ENCODE data around the gene NOL11.
"Not testable (repeated sequence)": the region's sequence is repeated elsewhere in the genome, so short reads cannot be mapped to it uniquely, and the experiment has no call there.

Gene NOL11

DNA sequence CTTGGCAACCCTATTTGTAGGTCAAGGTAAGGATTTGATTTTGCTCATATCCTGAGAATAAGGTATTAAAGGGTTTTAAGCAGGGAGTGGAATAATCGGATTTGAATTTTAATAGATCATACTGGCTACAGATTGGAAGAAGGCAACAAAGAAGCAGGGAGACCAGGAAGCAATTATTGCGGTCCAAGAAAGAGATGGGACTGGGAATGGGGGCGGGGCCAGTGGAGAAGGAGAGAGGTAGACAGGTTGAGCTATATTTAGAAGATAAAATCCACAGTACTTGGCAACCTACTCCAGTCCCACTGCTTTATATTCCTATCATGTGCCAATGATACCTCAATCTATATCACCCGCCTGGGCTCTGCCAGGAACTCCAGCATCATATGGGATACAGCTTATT is 5.8 kb upstream of the NOL11 start:
- no peak for DNase-seq

DNA sequence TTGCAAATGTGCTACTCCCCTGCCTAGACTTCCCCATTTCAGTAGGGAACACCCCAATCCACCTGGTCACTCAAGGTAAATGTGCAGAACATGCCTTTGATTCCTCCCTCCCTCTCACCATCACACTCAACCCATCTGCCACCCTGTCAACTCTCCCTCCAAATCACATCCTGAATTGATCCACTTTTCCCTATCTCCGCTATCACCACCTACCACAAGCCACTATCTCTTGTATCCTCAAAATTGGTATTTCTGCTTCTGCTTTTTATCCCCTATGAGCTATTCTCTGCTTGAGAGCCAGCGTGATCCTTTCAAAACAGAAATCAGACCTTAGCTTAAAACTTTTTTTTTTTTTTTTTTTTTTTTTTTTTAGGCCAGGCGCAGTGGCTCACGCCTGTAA is 5.4 kb upstream of the NOL11 start:
- no peak for DNase-seq

DNA sequence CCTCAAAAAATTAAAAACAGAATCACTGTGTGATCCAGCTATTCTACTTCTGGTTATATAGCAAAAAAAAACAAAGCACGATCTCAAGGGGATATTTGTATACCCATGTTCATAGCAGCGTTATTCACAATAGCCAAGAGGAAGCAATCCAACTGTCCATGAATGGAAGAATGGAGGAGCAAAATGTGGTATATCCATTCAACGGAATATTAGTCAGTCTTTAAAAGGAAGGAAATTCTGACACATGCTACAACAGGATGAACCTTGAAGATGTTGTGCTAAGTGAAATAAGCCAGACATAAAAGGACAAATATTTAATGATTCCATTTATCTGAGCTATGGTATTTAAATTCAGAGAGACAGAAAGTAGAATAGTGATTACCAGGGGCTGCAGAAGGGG is 4.6 kb upstream of the NOL11 start:
- DNase-seq: no peak

DNA sequence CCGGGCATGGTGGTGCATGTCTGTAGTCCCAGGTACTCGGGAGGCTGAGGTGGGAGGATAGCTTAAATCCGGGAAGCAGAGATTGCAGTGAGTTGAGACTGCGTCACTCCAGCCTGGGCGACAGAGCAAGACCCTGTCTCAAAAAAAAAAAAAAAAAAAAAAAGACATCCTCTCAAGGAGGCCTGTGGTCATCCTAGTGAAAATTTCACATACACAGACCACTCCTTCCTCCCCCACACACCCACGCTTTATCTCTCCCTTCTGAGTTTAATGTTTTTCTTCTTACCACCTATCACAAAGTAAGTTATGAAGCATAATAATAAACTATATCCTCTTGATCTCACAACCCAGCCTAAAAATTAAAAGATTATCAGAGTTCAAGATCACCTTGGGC is 1.3 kb upstream of the NOL11 start:
- DNase-seq: no peak

DNA sequence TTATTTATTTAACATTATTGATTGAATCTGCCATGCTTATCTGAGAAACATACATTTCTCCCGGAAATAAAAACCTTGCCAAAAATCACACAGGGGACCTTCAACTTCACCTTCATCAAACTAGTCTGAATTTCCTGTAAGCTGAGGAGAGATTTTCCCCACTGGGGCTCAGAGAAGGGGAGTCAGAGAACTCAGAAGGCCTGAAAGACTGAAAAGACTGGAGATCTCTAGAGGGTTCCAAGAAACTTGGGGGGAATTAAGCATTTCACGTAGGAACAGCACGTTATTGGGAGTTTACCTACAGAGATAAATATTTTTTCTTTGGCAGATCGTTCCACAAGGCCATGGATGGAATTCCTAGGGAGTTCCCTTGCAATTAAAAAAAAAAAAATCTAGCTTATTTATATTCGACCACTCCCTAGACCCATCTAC is 528 bp upstream of the NOL11 start:
- DNase-seq: no peak

DNA sequence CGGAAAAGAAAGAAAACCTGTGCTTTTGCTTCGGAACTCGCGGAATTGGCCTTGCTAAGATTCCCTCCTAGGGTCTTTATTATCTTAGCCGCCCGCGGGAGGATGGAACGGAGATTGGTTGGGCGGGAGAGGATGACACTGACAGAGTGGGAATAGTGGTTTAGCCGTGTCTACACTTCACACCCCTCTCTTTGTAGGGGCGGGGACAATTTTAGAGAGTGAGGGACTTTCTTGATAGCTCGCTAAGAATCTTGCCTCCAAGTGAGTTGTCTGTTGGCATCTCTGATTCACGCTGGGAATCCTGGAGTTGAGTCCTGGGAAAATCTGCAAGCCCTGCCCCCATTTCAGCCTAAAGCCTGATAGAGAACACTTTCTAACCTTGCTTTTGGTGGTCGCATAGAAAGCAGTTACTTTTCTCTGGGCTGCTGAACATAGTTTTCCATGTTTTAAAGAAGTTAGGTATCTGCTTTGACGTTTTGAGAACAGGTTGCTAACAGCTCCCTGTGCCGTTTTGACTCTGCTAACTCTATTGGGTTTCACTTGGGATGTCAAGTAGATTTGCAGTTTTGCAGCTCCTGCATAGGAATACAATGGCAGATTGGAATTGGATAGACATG is 697 bp downstream of the NOL11 start:
- peak; percentile 54 for DNase-seq

DNA sequence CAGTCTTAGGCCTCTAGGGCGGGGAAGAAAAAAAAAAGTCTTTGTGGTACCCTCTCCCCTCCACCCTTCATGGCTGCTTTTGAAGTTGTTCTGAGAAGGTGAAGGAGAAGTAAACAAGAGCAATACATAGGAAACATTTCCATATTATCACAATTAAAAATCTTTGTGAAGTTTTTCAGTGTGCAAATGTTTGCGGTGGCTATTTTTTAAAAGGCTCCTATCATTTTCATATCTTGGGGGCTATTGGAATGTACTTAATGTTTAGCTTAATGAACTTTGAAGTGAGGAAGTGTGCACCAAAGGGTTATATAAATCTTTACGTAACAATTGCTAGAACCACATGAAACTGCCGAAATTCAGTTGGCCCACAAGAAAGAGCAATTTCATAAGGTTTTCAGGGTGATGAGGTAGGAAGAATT is 7.6 kb downstream of the NOL11 start:
- no peak for DNase-seq

DNA sequence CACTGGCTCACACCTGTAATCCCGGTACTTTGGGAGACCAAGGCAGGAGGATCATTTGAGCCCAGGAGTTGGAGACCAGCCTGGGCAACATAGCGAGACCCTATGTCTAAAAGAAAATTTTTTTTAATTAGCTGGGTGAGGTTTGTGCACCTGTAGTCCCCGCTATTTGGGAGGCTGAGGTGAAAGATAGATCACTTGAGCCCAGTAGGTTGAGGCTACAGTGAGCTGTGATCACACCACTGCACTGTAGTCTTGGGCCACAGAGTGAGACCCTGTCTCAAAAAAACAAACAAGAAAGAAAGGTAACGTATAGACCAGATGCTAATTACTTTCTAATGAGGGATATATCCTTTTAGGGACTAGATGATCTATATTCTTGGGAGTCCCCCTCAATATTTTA is 8.1 kb downstream of the NOL11 start:
- no peak for DNase-seq

DNA sequence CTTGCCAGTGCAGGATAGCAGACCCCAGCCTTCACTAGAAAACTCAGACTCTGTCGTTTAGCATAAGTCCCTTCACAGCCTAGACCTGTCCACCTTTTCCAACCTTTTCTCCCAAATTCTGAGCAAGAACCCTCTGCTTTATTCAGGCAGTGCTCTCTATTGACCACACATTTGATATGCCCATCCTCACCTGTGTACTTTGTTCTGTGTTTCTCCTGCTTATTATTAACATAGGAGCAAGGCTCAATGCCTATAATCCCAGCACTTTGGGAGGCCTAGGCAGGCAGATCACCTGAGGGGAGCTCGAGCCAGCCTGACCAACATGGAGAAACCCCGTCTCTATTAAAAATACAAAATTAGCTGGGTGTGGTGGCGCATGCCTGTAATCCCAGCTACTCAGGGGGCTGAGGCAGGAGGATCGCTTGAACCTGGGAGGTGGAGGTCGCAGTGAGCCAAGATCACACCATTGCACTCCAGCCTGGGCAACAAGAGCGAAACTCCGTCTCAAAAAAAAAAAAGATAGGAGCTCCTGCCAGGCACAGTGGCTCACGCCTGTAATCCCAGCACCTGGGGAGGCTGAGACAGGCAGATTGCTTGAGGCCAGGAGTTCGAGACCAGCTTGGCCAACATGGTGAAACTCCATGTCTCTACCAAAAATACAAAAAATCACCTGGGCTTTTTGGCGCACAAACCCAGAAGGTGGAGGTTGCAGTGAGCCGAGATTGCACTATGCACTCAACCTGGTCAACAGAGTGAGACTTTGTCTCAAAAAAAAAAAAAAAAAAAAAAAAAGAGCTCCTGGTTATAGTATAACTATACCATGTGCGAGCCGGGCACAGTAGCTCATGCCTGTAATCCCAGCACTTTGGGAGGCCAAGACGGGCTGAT is 9.7 kb downstream of the NOL11 start:
- DNase-seq: not testable (repeated sequence)

DNA sequence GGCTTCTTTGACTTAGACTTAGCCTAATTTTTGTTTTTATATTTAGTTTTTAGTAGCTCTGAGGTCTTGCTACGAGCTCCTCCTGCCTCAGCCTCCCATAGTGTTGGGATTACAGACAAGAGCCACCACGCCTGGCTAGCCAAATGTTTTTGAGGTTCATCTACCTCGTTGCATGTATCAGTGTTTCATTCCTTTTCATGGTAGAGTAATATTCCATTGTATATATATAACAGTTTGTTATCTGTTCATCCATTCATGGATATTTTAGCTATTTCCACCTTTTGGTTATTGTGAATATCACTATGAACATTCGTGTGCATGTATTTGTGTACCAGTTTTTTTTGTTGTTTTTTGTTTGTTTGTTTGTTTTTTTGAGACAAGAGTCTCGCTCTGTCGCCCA is 12.2 kb downstream of the NOL11 start:
- no peak for DNase-seq

DNA sequence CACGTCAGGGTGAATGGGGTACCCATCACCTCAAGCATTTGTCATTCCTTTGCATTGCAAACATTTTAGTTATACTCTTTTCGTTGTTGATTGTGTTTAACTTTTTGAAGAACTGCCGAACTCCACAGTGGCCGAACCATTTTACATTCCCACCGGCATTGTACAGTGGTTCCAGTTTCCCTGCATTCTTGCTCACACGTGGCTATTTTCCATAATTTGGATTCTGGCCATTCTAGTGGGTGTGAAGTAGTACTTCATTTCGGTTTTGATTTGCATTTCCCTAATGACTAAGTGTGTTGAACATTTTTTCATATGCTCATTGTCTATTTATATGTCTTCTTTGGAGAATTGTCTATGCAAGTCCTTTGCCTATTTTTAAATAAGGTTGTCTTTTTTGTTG is 13.0 kb downstream of the NOL11 start:
- DNase-seq: no peak

DNA sequence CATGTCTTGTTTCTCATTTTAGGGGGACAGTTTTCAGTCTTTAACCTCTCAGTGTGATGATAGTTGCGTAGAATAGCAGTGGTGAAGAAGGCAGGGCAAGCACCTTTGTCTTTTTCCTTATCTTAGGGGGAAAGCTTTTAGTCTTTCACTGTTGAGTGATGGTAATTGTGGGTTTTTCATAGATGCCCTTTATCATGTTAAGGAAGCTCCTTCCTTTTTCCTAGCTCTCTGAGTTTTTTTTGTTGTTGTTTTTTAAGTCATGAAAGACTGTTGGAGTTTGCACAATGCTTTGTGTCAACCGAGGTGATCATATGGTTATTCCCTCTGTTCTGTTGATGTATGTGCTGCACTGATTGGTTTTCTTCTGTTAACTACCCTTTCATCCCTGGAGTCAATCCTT is 15.7 kb downstream of the NOL11 start:
- no peak for DNase-seq

DNA sequence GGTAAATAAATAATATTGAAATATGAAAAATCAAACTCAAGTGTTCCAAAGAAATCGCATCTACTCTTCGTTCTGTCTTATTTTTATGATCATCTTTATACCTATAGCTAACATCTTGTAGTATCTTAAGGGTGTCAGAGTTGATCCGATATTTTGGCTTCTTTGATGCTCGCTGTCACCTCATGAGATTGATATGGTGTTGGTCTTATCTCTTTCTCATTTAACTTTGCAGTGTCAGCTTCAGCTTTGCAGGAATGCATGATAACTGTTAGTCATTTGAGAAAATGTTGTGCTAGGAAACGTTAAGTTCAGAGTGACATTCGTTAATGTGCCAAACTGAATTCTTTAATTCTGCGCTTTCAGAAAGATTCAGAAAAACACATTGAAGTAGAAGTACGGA is 19.4 kb downstream of the NOL11 start:
- no peak for DNase-seq

DNA sequence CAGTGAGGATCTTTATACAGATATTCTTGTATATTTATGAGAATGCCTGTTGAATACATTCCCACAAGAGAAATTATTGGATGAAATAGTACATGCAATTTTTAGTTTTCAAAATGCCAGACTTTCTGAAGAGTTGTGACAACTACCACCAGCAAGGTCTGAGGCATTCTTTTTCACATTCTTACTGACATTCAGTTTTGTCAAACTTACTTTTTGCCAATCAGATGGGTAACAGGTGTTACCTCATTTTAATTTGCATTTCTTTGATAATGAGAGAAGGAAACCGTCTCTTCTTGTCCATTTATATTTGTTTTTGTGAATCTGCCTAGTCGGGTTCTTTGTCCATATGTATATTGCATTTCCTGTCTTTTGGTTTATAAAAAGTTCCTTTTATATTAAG is 24.3 kb downstream of the NOL11 start:
- no peak for DNase-seq

DNA sequence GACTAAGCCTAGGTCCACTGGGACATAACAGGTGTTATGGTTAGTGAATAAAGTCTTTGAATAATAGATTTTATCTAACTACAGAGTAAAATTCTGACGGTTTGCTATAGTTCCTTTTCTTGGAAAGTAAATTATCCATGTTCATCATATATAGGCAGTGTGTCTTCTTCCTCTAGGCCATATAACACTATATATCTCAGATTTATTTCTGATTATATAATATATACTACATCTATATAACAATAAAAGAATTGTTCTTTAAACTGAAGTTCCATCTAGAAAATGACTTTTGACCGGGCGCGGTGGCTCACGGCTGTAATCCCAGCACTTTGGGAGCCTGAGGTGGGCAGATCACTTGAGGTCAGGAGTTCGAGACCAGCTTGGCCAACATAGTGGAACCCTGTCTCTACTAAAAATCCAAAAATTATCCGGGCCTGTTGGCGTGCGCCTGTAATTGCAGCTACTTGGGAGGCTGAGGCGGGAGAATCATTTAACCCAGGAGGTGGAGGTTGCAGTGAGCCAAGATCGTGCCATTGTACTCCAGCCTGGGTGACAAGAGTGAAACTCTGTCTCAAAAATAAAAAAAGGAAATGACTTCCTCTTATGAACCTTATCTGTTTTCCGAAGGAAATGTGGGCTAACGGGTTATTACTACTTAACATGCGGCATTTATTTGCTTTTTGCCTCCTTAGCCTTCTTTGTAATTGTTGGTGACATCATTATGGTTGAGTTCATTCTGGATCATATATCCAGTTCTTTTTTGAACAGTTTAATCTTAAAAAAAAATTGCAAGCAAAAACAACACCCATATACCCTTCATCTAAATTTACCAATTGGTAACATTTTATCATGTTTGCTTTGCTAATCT is 29.2 kb downstream of the NOL11 start:
- DNase-seq: no peak

DNA sequence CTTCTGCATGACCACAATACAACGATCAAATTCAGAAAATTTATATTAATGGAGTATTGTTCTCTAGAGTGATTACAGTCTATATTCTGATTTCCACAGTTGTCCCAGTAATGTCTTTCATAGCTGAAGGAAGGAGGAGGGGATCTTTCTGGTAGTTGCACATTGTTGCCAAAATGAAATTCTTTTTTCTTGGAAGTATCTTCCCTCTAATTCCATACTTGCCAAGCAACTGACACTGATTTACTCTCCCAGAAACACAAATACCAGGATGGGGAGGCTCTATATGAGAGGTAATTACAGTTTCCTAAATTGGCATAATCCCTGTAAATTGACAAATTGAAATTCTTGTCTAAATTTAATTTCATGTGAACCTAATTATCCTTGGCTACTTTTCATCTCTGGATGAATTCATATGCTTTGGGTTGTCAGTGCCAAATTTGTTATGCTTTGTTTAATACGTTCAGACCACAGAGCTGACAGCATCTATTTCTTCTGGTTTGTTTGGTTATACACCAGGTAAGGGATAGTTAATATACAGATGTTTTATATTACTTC is 30.0 kb downstream of the NOL11 start:
- DNase-seq: no peak

DNA sequence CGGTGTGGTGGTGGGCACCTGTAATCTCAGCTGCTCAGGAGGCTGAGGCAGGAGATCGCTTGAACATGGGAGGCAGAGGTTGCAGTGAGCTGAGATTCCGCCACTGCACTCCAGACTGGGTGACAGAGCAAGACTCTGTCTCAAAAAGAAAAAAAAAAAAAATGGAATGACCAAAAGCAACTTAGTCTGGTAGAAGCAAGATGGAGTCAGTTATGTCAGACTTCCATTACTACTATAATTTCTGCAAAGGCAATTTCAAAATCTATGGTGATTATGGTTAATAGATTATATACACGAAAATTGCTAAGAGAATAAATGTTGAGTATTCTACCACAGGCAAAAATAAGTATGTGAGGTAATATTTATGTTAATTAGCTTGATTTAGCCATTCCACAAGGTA is 32.3 kb downstream of the NOL11 start:
- DNase-seq: no peak

DNA sequence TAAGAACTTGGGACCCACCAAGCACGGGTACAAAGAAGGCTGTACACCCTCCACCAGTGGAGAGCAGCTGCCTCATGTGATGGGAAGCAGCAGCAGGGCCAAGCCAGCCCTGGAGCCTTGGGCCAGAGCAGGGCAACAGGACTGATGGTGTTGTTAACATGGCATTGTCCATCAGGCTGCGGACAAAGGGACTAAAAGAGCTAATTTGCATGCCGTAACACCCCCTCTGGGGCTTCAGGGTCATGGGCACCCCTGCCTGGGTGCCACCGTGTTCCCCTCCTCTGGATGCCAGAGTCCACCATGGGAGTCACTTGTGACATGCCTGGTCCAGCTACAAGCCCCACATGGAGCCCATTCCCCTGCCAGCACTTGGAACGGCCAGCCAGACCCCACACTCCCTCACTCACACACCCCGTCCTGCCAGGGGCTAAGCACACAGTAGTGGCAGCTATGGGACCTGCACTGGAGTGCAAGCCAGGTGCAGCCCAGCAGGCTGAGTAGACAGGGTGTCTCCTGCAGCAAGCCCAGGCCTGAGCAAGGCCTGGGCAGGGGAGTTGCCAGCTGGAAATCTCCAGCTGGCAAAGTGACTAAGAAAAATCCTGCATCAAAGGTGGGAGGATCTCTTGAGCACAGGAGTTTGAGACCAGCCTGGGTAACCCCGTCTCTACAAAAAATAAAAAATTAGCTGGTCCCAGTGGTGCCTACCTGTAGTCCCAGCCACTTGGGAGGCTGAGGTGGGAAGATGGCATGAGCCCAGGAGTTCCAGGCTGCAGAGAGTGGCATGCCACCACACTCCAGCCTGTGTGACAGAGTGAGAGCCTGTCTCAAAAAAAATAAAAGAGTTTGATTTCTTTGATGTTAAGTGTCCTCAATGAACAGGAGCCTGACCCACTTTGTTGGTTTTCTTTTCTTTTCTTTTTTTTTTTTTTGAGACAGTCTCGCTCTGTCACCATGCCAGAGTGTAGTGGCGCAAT is 33.7 kb downstream of the NOL11 start:
- no peak for DNase-seq

DNA sequence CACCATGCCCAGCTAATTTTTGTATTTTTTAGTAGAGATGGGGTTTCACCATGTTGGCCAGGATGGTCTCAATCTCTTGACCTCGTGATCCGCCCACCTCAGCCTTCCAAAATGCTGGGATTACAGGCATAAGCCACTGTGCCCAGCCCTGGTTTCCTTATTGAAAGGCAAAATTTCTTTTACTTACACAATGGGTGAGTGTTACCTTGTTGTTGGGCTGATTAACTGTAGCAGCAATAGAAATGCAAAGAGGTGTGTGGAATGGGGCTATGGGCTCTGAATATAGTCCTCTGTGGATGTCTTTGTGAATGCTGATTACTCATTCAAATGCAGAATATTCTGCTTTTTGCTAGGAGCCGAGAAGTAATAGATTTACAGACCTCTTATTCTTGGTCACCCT is 34.4 kb downstream of the NOL11 start:
- not testable (repeated sequence) for DNase-seq

DNA sequence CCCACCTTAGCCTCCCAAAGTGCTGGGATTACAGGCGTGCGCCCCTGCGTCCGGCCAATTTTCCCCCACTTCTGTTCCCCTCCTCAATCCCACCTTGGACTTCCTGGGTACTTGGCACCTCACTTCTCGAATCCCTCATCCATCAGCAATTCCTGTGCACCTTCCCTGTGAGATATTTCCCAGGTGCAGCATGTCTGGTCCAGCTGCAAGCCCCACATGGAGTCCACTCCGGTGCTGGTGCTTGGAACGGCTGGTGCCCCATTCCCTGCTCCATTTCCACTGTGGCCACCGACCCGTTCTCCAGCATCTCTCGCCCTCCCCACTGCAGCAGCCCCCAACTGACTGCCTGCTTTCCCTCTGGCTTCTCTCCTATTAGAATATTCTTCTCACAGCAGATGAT is 35.3 kb downstream of the NOL11 start:
- no peak for DNase-seq

DNA sequence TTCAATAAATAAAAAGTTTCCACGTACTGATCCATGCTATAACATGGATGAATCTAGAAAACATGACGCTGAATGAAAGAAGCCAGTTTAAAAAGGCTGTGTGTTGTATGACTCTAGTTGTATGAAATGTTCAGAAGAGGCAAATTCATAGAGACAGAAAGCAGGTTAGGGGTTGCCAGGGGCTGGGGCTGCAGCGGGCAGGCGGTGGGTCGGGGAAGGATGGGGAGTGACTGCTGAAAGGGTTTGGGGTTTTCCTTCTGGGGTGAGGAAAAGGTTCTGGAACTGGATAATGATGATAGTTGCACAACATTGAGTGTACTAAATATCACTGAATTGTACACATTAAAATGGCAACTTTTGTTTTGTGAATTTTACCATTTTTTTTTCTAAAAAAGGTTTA is 36.3 kb downstream of the NOL11 start:
- DNase-seq: no peak

DNA sequence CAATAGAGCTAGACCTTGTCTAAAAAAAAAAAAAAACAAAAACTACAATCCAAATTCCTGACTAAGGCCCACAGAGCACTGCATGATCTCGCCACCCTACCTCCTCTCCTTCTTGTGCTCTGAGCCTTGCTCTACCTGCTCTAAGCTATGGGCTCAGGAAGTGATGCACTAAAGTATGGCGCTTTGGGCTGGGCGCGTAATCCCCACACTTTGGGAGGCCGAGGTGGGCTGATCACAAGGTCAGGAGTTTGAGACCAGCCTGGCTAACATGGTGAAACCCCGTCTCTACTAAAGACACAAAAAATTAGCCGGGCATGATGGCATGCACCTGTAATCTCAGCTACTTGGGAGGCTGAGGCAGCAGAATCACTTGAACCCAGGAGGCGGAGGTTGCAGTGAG is 37.0 kb downstream of the NOL11 start:
- not testable (repeated sequence) for DNase-seq

All from fibroblast of skin of scalp (primary cell).